HepG2 (cell line): ENCODE data around the gene SPHK2. TPM values are rescaled to one million over a fixed set of nuclear protein-coding genes. Genes with fewer than 3 reads are reported as not detected.

Experiments
- JUND ChIP-seq: sonication (generic); formaldehyde crosslinking; IDR thresholded peaks from 2 replicates; pipeline ENCODE4 v1.8.0; 2022; ENCODE audit warnings: mild to moderate bottlenecking, missing genetic modification reagents
- KDM2A ChIP-seq: sonication (generic); formaldehyde crosslinking; IDR thresholded peaks from 2 replicates; pipeline ENCODE4 v1.4.0; 2020; ENCODE audit warnings: low read depth, missing genetic modification reagents, borderline replicate concordance
- MED1 ChIP-seq: sonication (generic); formaldehyde crosslinking; IDR thresholded peaks from 2 replicates; pipeline ENCODE4 v1.4.0; 2020; ENCODE audit warnings: missing genetic modification reagents
- MIER2 ChIP-seq: IDR thresholded peaks from 2 replicates; pipeline ENCODE4 v1.6.1; 2016; ENCODE audit warnings: missing biosample characterization, missing genetic modification reagents
- NFRKB ChIP-seq: fragments of 450-650 bp; IDR thresholded peaks from 2 replicates; pipeline ENCODE4 v1.6.1; 2017
- RBAK ChIP-seq: sonication (generic); formaldehyde crosslinking; IDR thresholded peaks from 2 replicates; pipeline ENCODE4 v1.5.1; 2020; ENCODE audit warnings: mild to moderate bottlenecking, missing genetic modification reagents
- XRCC5 ChIP-seq: fragments of 200-400 bp; formaldehyde crosslinking; optimal IDR thresholded peaks from 2 replicates; pipeline ENCODE3; 2017; ENCODE audit warnings: mild to moderate bottlenecking, low read length
- YEATS2 ChIP-seq: sonication (generic); formaldehyde crosslinking; IDR thresholded peaks from 2 replicates; pipeline ENCODE4 v1.4.0; 2020; ENCODE audit warnings: missing genetic modification reagents, borderline replicate concordance
- YY1 ChIP-seq: IDR thresholded peaks from 2 replicates; pipeline ENCODE4 v1.6.1; 2011; ENCODE audit warnings: low read length, low read depth, moderate library complexity, mild to moderate bottlenecking; ENCODE audit not compliant: insufficient read depth, insufficient replicate concordance
- ZNF17 ChIP-seq: sonication (generic); formaldehyde crosslinking; IDR thresholded peaks from 2 replicates; pipeline ENCODE4 v1.5.0; 2020; ENCODE audit warnings: mild to moderate bottlenecking, missing genetic modification reagents
- ZNF775 ChIP-seq: sonication (generic); formaldehyde crosslinking; IDR thresholded peaks from 2 replicates; pipeline ENCODE4 v1.4.0; 2020; ENCODE audit warnings: missing genetic modification reagents, mild to moderate bottlenecking, moderate library complexity, borderline replicate concordance
- ZSCAN12 ChIP-seq: sonication (generic); formaldehyde crosslinking; IDR thresholded peaks from 2 replicates; pipeline ENCODE4 v1.9.0; 2021; ENCODE audit warnings: mild to moderate bottlenecking, missing genetic modification reagents
- polyA plus RNA-seq, 8 experiments: library from polyadenylated mRNA; depleted of rRNA in 3 of 8; stranded (reverse) in 7 of 8; unstranded in 1 of 8; fragments of >200 nt; fragmentation: Illumina TruSeq in 4 of 8; extraction: Trizol in 4 of 8; gene quantifications; 2 replicates each; pipeline versions ENCODE4 v1.2.1 to v1.2.3, GENCODE V29; 2011 to 2016; ENCODE audit warnings: low read depth in 4 of 8, missing spikeins in 1 of 8, mixed read lengths in 1 of 8; ENCODE audit not compliant: insufficient read depth in 1 of 8
- total RNA-seq, 5 experiments: library from RNA; depleted of rRNA; stranded (reverse); fragments of >200 nt; fragmentation: Illumina TruSeq; extraction: Trizol; gene quantifications; 2 replicates each; pipeline ENCODE4 v1.2.3, GENCODE V29; 2016; ENCODE audit warnings: low read depth in 1 of 5
- TF ChIP-seq, protein P1 (sequence below): sonication (generic); formaldehyde crosslinking; IDR thresholded peaks from 2 replicates; pipeline ENCODE4 v1.4.0; 2020; ENCODE audit warnings: missing genetic modification reagents
- TF ChIP-seq, protein P2 (sequence below): sonication (generic); formaldehyde crosslinking; IDR thresholded peaks from 2 replicates; pipeline ENCODE4 v1.4.0; 2020; ENCODE audit warnings: mild to moderate bottlenecking, low read depth, missing genetic modification reagents
- TF ChIP-seq, protein P3 (sequence below): IDR thresholded peaks from 2 replicates; pipeline ENCODE4 v1.6.1; 2012; ENCODE audit warnings: inconsistent platforms
- TF ChIP-seq, protein P4 (sequence below): sonication (generic); formaldehyde crosslinking; IDR thresholded peaks from 2 replicates; pipeline ENCODE4 v1.4.0; 2020; ENCODE audit warnings: missing genetic modification reagents, borderline replicate concordance
- TF ChIP-seq, protein P5 (sequence below): sonication (generic); formaldehyde crosslinking; IDR thresholded peaks from 2 replicates; pipeline ENCODE4 v1.4.0; 2020; ENCODE audit warnings: mild to moderate bottlenecking, missing genetic modification reagents

Gene SPHK2
- total and polyA plus RNA-seq, 2 of the 13 experiments (the other 11 are each of a cell fraction or from before 2014, with no cell fraction given) = 2.9 to 14.4 TPM

DNA sequence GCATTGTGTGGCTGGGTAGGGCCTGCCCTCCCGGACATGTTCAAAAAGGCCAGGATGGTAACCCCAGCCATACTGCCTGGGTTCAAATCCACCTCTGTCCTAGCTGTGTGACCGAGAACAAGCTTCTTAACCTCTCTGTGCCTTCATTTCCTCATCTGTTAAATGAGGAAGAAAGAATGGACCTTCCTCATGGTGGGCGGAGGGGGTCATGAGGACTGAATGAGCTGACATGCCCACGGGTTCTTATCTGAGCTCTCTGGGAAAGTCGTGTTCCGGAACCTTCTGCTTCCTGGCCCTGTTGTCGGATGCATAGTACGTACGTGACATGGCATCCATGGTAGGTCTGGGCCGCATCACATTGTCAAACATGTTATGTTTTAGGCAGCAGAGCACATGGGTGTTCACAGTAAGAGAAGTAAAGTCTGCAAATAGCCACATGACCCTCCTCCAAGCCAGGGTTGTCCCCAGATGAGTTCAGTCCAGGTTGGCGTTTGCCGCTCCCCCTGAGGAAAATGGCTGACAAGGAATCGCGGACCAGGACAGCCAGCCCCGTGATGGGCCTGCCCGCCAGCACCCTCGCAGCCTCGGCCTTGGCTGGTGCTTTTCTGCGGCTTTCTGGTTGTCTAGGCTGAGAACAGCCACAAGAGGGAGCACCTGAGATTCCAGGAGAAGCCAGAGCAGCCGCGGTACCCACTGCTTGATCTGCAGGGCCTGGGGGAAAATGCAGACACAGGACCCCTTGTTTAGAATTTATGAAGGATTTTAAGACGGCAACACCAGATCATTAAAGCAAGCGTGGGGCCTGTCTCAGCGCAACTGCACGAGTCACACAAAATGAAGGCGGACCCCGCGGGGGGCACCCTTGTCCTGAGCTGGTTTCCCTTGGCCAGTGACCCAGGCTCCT is 55.9 kb downstream of the SPHK2 start (continued):
- TF ChIP-seq, protein P1, sequence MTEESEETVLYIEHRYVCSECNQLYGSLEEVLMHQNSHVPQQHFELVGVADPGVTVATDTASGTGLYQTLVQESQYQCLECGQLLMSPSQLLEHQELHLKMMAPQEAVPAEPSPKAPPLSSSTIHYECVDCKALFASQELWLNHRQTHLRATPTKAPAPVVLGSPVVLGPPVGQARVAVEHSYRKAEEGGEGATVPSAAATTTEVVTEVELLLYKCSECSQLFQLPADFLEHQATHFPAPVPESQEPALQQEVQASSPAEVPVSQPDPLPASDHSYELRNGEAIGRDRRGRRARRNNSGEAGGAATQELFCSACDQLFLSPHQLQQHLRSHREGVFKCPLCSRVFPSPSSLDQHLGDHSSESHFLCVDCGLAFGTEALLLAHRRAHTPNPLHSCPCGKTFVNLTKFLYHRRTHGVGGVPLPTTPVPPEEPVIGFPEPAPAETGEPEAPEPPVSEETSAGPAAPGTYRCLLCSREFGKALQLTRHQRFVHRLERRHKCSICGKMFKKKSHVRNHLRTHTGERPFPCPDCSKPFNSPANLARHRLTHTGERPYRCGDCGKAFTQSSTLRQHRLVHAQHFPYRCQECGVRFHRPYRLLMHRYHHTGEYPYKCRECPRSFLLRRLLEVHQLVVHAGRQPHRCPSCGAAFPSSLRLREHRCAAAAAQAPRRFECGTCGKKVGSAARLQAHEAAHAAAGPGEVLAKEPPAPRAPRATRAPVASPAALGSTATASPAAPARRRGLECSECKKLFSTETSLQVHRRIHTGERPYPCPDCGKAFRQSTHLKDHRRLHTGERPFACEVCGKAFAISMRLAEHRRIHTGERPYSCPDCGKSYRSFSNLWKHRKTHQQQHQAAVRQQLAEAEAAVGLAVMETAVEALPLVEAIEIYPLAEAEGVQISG (CRISPR knock-in tag) = peak; percentile 59
- TF ChIP-seq MED1 (0 out of 2 replicates have a peak, but pooled peaks have one; percentile 19), ZNF775 (CRISPR knock-in tag) (no peak), YEATS2 (CRISPR knock-in tag) (peak; percentile 27; the same call in 1 of the 2 replicates), MIER2 (CRISPR knock-in tag) (no peak), ZSCAN12 (CRISPR knock-in tag) (no peak), KDM2A (peak; percentile 84; the same call in 1 of the 2 replicates), YY1 (peak; percentile 79), ZNF17 (no peak), NFRKB (no peak), RBAK (CRISPR knock-in tag) (no peak), JUND (no peak), XRCC5 (peak; percentile 55)
- TF ChIP-seq, protein P2, sequence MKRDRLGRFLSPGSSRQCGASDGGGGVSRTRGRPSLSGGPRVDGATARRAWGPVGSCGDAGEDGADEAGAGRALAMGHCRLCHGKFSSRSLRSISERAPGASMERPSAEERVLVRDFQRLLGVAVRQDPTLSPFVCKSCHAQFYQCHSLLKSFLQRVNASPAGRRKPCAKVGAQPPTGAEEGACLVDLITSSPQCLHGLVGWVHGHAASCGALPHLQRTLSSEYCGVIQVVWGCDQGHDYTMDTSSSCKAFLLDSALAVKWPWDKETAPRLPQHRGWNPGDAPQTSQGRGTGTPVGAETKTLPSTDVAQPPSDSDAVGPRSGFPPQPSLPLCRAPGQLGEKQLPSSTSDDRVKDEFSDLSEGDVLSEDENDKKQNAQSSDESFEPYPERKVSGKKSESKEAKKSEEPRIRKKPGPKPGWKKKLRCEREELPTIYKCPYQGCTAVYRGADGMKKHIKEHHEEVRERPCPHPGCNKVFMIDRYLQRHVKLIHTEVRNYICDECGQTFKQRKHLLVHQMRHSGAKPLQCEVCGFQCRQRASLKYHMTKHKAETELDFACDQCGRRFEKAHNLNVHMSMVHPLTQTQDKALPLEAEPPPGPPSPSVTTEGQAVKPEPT (CRISPR knock-in tag) = peak; percentile 74; the same call in 1 of the 2 replicates
- TF ChIP-seq, protein P3, sequence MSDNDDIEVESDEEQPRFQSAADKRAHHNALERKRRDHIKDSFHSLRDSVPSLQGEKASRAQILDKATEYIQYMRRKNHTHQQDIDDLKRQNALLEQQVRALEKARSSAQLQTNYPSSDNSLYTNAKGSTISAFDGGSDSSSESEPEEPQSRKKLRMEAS = no peak
- TF ChIP-seq, protein P4, sequence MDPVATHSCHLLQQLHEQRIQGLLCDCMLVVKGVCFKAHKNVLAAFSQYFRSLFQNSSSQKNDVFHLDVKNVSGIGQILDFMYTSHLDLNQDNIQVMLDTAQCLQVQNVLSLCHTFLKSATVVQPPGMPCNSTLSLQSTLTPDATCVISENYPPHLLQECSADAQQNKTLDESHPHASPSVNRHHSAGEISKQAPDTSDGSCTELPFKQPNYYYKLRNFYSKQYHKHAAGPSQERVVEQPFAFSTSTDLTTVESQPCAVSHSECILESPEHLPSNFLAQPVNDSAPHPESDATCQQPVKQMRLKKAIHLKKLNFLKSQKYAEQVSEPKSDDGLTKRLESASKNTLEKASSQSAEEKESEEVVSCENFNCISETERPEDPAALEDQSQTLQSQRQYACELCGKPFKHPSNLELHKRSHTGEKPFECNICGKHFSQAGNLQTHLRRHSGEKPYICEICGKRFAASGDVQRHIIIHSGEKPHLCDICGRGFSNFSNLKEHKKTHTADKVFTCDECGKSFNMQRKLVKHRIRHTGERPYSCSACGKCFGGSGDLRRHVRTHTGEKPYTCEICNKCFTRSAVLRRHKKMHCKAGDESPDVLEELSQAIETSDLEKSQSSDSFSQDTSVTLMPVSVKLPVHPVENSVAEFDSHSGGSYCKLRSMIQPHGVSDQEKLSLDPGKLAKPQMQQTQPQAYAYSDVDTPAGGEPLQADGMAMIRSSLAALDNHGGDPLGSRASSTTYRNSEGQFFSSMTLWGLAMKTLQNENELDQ (CRISPR knock-in tag) = no peak
- TF ChIP-seq, protein P5, sequence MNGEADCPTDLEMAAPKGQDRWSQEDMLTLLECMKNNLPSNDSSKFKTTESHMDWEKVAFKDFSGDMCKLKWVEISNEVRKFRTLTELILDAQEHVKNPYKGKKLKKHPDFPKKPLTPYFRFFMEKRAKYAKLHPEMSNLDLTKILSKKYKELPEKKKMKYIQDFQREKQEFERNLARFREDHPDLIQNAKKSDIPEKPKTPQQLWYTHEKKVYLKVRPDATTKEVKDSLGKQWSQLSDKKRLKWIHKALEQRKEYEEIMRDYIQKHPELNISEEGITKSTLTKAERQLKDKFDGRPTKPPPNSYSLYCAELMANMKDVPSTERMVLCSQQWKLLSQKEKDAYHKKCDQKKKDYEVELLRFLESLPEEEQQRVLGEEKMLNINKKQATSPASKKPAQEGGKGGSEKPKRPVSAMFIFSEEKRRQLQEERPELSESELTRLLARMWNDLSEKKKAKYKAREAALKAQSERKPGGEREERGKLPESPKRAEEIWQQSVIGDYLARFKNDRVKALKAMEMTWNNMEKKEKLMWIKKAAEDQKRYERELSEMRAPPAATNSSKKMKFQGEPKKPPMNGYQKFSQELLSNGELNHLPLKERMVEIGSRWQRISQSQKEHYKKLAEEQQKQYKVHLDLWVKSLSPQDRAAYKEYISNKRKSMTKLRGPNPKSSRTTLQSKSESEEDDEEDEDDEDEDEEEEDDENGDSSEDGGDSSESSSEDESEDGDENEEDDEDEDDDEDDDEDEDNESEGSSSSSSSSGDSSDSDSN (CRISPR knock-in tag) = peak; percentile 73
